HT1080 (cell line): ENCODE results near the gene ZDHHC8. TPM values are rescaled to one million over a fixed set of nuclear protein-coding genes. Genes with fewer than 3 reads are reported as not detected.
A peak's percentile ranks its signal among the peaks of the same experiment; 100 is the strongest.

ENCODE experiments used
- DNase-seq: peaks from one replicate; pipeline ENCODE4 v3.0.0-alpha.2; 2015; ENCODE audit warnings: low read depth
- total RNA-seq: library from RNA; depleted of rRNA; stranded (reverse); fragments of >200 nt; shearing (Covaris generic); gene quantifications from 2 replicates; pipeline ENCODE4 v1.2.3, GENCODE V29; 2014

The ZDHHC8 gene
- total RNA-seq, 1 experiment from 2014 or later: 29.0 TPM

GRCh38 chr22:20113551-20114310 lies 17.9 kb upstream of the ZDHHC8 start:
- DNase-seq: no peak

DNA sequence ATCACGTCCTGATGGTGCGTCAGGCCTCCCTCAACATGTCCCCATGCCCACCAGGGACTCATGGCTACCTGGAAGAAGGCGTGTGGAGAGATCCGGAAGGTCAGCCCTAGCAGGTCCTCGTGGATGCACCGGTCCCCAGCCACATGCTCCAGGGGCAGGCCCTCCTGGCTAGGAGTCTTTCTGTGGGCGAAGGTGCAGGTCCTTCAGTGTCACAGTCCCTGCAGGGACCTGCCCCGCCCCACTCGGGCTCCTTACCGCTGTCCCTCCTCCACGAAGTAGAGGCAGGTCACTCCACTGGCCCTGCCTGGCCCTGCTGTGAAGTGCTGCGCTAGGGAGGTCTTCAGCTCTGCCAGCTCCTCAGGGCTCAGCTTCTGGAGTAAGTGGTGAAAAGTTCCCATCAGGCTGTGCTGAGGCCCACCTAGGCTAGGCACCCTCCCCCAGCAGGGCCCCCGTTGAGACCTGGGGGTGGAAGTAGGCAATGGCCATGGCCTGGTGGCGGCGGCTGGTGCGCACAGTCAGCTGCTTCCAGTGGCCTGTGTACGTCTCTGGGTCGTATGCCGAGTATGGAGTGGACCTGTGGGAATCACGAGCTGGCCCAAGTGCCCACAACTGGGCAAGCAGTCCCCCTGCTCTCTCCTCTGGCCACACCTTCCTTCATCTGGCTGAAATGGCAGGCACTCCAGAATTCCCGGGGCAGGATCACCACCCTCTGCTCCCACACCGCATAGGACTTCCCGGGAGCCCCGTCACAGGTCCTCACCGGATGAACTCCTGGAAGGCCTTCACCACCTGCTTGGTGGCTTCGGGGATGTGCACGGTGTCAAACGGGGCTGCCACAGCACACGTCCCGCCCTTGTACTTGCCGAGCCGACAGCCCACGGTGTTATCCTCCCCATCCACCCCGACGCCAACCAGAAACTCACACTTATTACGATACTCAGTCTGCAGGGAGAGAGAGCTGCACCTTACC lies 16.8 kb upstream of the ZDHHC8 start:
- no peak for DNase-seq

DNA sequence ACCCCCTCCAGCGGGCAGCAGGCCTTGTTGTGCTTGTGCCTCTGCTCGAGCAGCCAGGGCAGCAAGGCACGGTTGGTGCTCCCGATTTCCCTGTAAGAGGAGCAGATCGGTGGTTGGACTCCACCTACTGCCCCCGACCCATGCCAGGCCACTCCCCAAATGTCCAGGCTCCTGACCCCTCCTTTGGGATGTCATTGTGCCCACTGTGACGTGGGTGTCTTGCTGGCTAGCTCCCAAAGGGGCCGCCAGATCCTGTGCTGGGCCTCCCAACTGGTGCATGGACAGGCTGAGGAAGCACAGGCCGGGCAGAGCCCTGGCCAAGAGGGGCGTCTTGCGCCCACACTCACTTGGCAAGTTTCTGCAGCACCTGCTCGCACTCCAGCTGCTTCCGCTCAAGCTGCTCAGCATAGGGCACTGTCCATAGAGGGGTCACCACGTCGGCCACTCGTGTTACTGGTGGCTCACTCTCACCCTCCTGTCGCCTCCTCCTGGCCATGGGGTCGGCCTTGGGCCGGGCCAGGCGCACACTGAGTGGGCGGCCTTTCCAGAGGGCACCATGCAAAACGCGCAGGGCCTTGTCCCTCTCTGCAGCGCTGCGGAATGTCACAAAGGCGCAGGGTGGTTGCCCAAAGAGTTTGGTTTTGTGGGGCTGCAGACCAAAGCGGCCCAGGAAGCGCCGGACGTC lies 15.8 kb upstream of the ZDHHC8 start, which contains the start of gene RANBP1:
Gene RANBP1, plus strand, starts transcription at position 414 of the 685 bp plus-strand sequence. Its CDS starts 81 bp downstream, at position 495.
- no peak for DNase-seq

GRCh38 chr22:20116376-20116950 lies 15.1 kb upstream of the ZDHHC8 start:
- DNase-seq: no peak

- DNase-seq: peak; percentile 98
Measured at GRCh38 chr22:20116951-20117632, 14.5 kb upstream of the ZDHHC8 start, which contains the start of gene TRMT2A. Gene TRMT2A (minus strand): TSS chr22:20117226. CDS start chr22:20116906, 320 bp downstream.

DNA sequence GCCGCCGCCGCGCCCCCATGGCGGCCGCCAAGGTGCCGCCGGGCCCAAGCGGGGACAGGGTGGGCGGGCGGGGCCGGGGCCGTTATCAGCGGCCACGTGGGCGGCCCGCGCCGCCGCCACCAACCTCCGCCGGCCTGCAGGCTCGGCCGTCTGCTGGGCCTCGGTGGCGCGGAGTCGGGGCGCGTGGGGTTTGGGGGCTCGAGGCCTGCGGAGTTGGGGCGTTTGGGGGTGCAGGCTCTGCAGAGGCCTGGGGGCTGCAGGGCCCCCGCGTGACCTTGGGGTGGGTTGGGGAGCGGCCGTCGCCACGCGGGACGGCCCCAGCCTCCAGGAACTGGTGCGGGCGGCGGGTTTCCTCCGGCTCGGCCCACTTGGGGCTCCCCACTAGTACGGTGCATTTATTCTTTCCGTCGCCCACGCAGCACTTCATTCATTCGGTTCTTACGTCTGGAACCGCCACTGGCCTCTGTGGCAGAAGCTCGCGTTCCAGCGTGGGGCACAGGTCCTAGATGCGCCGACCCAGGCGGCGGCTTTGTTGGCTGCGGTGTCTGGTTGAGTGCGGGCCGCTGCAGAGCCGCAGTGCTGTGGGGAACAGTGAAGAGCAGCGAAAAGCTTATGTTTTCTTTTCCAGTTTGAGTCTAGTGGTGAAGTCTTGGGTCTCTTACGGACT lies 13.8 kb upstream of the ZDHHC8 start:
- no peak for DNase-seq

GRCh38 chr22:20118300-20119020 lies 13.1 kb upstream of the ZDHHC8 start:
- no peak for DNase-seq

DNA sequence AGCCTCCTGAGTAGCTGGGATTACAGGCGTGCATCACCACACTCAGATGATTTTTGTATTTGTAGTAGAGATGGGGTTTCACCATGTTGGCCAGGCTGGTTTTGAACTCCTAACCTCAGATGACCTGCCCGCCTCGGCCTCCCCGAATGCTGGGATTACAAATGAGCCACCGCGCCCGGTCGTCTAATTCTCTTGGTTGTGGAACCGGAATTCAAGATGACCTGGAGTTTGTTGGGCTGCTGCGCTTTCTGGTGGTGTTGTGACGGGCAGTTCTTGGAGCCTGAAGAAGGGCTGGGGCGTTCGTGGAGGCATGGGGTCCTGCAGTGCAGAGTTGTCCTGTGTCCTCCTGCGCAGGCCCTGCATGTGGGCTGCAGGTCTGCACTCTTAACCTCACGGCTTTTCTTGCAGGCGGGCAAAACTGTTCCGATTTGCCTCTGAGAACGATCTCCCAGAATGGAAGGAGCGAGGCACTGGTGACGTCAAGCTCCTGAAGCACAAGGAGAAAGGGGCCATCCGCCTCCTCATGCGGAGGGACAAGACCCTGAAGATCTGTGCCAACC lies 9.7 kb upstream of the ZDHHC8 start:
- DNase-seq: no peak

GRCh38 chr22:20123366-20124082 lies 8.1 kb upstream of the ZDHHC8 start:
- no peak for DNase-seq

DNA sequence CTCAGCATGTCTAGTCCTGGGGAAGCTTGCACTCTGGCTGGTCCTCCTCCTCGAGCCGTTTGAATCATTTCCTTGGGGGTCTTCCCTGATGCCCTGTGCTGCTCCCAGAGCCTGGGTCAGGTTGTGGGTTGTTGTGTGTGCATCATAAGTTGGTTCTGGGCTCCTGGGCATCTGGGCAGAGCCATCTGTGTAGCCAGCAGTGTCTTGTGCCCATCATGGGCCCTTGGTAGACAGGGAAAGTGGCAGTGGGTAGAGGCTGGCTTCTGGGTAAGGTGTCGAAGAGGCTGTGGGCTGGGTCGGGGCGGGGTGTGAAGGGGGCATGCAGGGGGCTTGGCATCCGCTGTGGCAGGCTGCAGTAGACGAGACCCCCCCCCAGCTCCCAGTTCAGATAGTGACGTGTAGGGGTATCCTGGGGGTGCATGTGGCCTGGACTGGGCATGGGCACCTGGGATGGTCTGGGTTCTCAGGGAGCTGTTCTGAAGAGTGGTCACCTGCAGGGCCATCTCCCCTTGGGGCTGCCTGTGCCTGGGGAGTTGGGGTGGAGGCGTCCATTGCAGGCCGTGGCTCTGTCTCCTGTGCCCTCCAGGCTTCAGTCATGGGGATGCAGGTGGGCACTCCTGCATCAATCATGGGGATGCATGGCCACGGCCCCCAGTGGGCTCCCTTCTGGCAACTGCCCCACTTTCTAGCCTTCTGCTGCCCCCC lies 7.4 kb upstream of the ZDHHC8 start:
- DNase-seq: no peak

- no peak for DNase-seq
Measured at GRCh38 chr22:20125201-20126174, 6.1 kb upstream of the ZDHHC8 start.

DNA sequence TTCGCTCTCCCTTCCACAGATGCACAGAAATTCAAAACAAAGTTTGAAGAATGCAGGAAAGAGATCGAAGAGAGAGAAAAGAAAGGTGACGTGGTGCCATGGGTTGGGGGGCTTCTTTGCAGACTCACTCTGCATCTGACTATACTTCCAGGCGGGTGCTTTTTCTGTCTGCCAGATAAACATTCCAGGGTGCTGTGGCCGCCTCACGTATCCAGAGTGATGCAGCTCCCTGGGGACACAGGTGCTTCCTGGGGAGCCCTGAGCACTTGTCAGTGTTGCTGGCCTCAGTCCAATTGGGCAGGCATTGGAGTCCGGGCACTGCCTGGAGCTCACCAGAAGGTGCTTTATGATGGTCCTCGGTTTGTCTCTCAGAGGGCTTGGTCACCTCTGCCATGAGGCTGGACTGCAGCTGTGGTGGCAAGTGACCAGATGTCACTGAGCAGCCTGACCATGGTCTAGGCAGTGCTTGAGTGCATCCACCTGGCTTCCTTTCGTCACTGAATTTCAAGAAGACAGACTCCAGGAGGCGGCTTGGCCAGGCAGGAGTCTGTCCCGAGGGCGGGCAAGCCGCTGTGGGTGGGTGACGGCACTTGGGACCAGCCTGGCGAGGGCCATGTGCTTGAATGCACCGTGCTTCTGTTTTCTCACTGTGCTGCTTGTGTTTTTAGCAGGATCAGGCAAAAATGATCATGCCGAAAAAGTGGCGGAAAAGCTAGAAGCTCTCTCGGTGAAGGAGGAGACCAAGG lies 5.1 kb upstream of the ZDHHC8 start:
- DNase-seq: no peak

GRCh38 chr22:20127318-20127868 lies 4.2 kb upstream of the ZDHHC8 start:
- no peak for DNase-seq

GRCh38 chr22:20127869-20128618 lies 3.6 kb upstream of the ZDHHC8 start:
- DNase-seq: no peak

GRCh38 chr22:20128619-20128901 lies 3.0 kb upstream of the ZDHHC8 start:
- DNase-seq: no peak
